ENCODE results near the gene TOMT. TPM values are rescaled to one million over a fixed set of nuclear protein-coding genes. Genes with fewer than 3 reads are reported as not detected.

The TOMT gene
- total RNA-seq, result not detected
- polyA plus RNA-seq (2013, experiment 1 of 2), result 0.21 TPM
- polyA plus RNA-seq (2013, experiment 2 of 2), result not detected
- long read RNA-seq, experiment 1, result 0 reads
- long read RNA-seq, experiment 2, result 0 reads
- long read RNA-seq, experiment 3, result 0 reads
- long read RNA-seq, experiment 4, result 0 reads

- H3K27me3 Mint-ChIP-seq (ENCODE audit: insufficient read depth), result no peaks in the 10 kb centered on the region
- Histone ChIP-seq H3K27ac (ENCODE audit: low read depth, low read length) (no peak within 1 kb of the TSS), H3K4me1 (ENCODE audit: control insufficient read depth, insufficient read depth, low read length) (no peaks in the 10 kb centered on the region), H3K27me3 (ENCODE audit: control insufficient read depth, insufficient read depth, low read length, poor library complexity, severe bottlenecking) (no peaks in the 10 kb centered on the region), H3K36me3 (ENCODE audit: control insufficient read depth, insufficient read depth, low read length) (peaks cover 21% of the 10 kb centered on the region), H3K4me3 (ENCODE audit: low read length) (no peak within 1 kb of the TSS), H3K9me3 (ENCODE audit: control insufficient read depth, low read length) (no peaks in the 10 kb centered on the region), H3K9ac (ENCODE audit: extremely low read depth, low read length, poor library complexity, severe bottlenecking) (no peak within 1 kb of the TSS)
- H3K9me3 Mint-ChIP-seq, result peaks cover 3% of the 10 kb centered on the region
- H3K36me3 Mint-ChIP-seq (ENCODE audit: low read depth), result peaks cover 26% of the 10 kb centered on the region
- DNase-seq, result no peak
- TF ChIP-seq CTCF (conservative IDR thresholded peaks at IDR 0.05), result no peak
- H3K4me3 Mint-ChIP-seq, result no peak within 1 kb of the TSS
- peaks cover 15% of the 10 kb centered on the region for H3K4me1 Mint-ChIP-seq
- WGBS, 2 experiments (ENCODE audit: insufficient coverage in 1 of 2, insufficient read length in 1 of 2), result 91 to 94% methylated on average over 11 to 14 of the region's 14 CpGs
- H3K27ac Mint-ChIP-seq, result no peak within 1 kb of the TSS
These were observed at the start of gene TOMT for GRCh38 chr11:72105888-72106287. TOMT (plus strand) TSS chr11:72105924; CDS start chr11:72105952, 28 bp downstream.

GRCh38 chr11:72058416-72059034, 47.2 kb upstream of the TOMT start:
- Mint-ChIP-seq H3K9me3 (no peaks in the 10 kb centered on the region), H3K27ac (no peak overlapping the region), H3K36me3 (ENCODE audit: low read depth) (peaks cover 18% of the 10 kb centered on the region), H3K27me3 (ENCODE audit: insufficient read depth) (no peaks in the 10 kb centered on the region), H3K4me3 (no peak overlapping the region), H3K4me1 (no peaks in the 10 kb centered on the region)
- no peak for DNase-seq
- H3K4me3 ChIP-seq (ENCODE audit: low read length), result no peak overlapping the region
- no peaks in the 10 kb centered on the region for H3K27me3 ChIP-seq (ENCODE audit: control insufficient read depth, insufficient read depth, low read length, poor library complexity, severe bottlenecking)
- H3K9me3 ChIP-seq (ENCODE audit: control insufficient read depth, low read length), result no peaks in the 10 kb centered on the region
- H3K4me1 ChIP-seq (ENCODE audit: control insufficient read depth, insufficient read depth, low read length), result no peaks in the 10 kb centered on the region
- H3K9ac ChIP-seq (ENCODE audit: extremely low read depth, low read length, poor library complexity, severe bottlenecking), result no peak overlapping the region
- no peak overlapping the region for H3K27ac ChIP-seq (ENCODE audit: low read depth, low read length)
- H3K36me3 ChIP-seq (ENCODE audit: control insufficient read depth, insufficient read depth, low read length), result peaks cover 28% of the 10 kb centered on the region
- no peak for TF ChIP-seq CTCF (conservative IDR thresholded peaks at IDR 0.05)
- 89 to 94% methylated on average over 2 to 3 of the region's 3 CpGs for WGBS, 2 experiments (ENCODE audit: insufficient coverage in 1 of 2, insufficient read length in 1 of 2)

GRCh38 chr11:72061739-72062396, 43.9 kb upstream of the TOMT start:
- no peak for DNase-seq

More at GRCh38 chr11:72061739-72062396, 43.9 kb upstream of the TOMT start:
- Mint-ChIP-seq H3K9me3 (no peaks in the 10 kb centered on the region), H3K27ac (no peak overlapping the region), H3K36me3 (ENCODE audit: low read depth) (peaks cover 21% of the 10 kb centered on the region), H3K4me3 (no peak overlapping the region), H3K4me1 (peaks cover 7% of the 10 kb centered on the region), H3K27me3 (ENCODE audit: insufficient read depth) (no peaks in the 10 kb centered on the region)
- no peaks in the 10 kb centered on the region for H3K9me3 ChIP-seq (ENCODE audit: control insufficient read depth, low read length)
- H3K9ac ChIP-seq (ENCODE audit: extremely low read depth, low read length, poor library complexity, severe bottlenecking), result no peak overlapping the region
- H3K36me3 ChIP-seq (ENCODE audit: control insufficient read depth, insufficient read depth, low read length), result peaks cover 31% of the 10 kb centered on the region
- H3K4me1 ChIP-seq (ENCODE audit: control insufficient read depth, insufficient read depth, low read length), result no peaks in the 10 kb centered on the region
- no peak for TF ChIP-seq CTCF (conservative IDR thresholded peaks at IDR 0.05)
- no peak overlapping the region for H3K27ac ChIP-seq (ENCODE audit: low read depth, low read length)
- no peaks in the 10 kb centered on the region for H3K27me3 ChIP-seq (ENCODE audit: control insufficient read depth, insufficient read depth, low read length, poor library complexity, severe bottlenecking)
- WGBS, 2 experiments (ENCODE audit: insufficient coverage in 1 of 2, insufficient read length in 1 of 2), result 93 to 100% methylated on average over 1 to 4 of the region's 5 CpGs
- H3K4me3 ChIP-seq (ENCODE audit: low read length), result no peak overlapping the region

Measured in endodermal cell (in vitro differentiated cells).